OCI-LY7 (cell line): ENCODE results near the gene C1orf198. TPM values are rescaled to one million over a fixed set of nuclear protein-coding genes. Genes with fewer than 3 reads are reported as not detected.

Source experiments
- BruUV-seq: library from RNA; stranded (reverse); fragments of 400-500 nt; replicated peaks from 2 replicates; lab custom pipeline; 2021; lab: Mats Ljungman, UMichigan
- CTCF ChIA-PET: fragments of 300-600 bp; sonication (Branson Sonifier 250); formaldehyde crosslinking; loops from one replicate; lab custom pipeline; 2022; ENCODE audit warnings: antibody characterized with exemption; ENCODE audit not compliant: unreplicated experiment; lab: Charles Lee
- POLR2A ChIA-PET: fragments of 300-600 bp; sonication (Branson Sonifier 250); formaldehyde crosslinking; loops from one replicate; lab custom pipeline; 2022; ENCODE audit warnings: antibody characterized with exemption; lab: Charles Lee
- DNase-seq: peaks from one replicate; pipeline ENCODE4 v3.0.0-alpha.2; 2015; ENCODE audit warnings: low spot score
- H2AFZ ChIP-seq: fragments of 200-600 bp; sonication (generic), shearing (Covaris generic); 2 replicates; pipeline ENCODE4 v1.6.1; 2014; ENCODE audit warnings: mild to moderate bottlenecking, antibody characterized with exemption, low read length, moderate library complexity
- H3K27ac ChIP-seq: fragments of 200-600 bp; sonication (generic); 2 replicates; pipeline ENCODE4 v1.5.1; 2014; ENCODE audit warnings: mixed run types, low read depth, mild to moderate bottlenecking, moderate library complexity, low read length, inconsistent platforms; ENCODE audit not compliant: poor library complexity, severe bottlenecking
- H3K36me3 ChIP-seq: fragments of 200-600 bp; sonication (generic); 2 replicates; pipeline ENCODE4 v1.6.1; 2014; ENCODE audit warnings: mild to moderate bottlenecking, antibody characterized with exemption, low read length, moderate library complexity, mixed read lengths; ENCODE audit not compliant: insufficient read depth
- H3K4me1 ChIP-seq: fragments of 200-600 bp; sonication (generic); 2 replicates; pipeline ENCODE4 v1.5.1; 2014; ENCODE audit warnings: mild to moderate bottlenecking, low read length; ENCODE audit not compliant: insufficient read depth, poor library complexity, severe bottlenecking
- H3K4me2 ChIP-seq: fragments of 200-600 bp; sonication (generic); 2 replicates; pipeline ENCODE4 v1.6.1; 2014; ENCODE audit warnings: mild to moderate bottlenecking, low read length
- H3K4me3 ChIP-seq: fragments of 200-600 bp; sonication (generic); 2 replicates; pipeline ENCODE4 v1.5.1; 2014; ENCODE audit warnings: mild to moderate bottlenecking, low read depth, low read length; ENCODE audit not compliant: poor library complexity, severe bottlenecking
- H3K79me2 ChIP-seq: fragments of 200-600 bp; sonication (generic); 2 replicates; pipeline ENCODE4 v1.6.1; 2016; ENCODE audit warnings: low read depth, mild to moderate bottlenecking, low read length, moderate library complexity, mixed read lengths; ENCODE audit not compliant: insufficient read depth
- H3K9me2 ChIP-seq: fragments of 200-600 bp; sonication (generic); 2 replicates; pipeline ENCODE4 v1.6.1; 2016; ENCODE audit warnings: mild to moderate bottlenecking, low read length, mixed read lengths; ENCODE audit not compliant: insufficient read depth
- H3K9me3 ChIP-seq: fragments of 200-600 bp; sonication (generic); 2 replicates; pipeline ENCODE4 v1.6.1; 2014; ENCODE audit warnings: mild to moderate bottlenecking, mixed run types, low read length, mixed read lengths
- H4K20me1 ChIP-seq: fragments of 200-600 bp; sonication (generic); 2 replicates; pipeline ENCODE4 v1.6.1; 2014; ENCODE audit warnings: mild to moderate bottlenecking, antibody characterized with exemption, low read length, moderate library complexity, mixed read lengths; ENCODE audit not compliant: insufficient read depth
- CTCF ChIP-seq: fragments of 200-600 bp; sonication (generic); conservative IDR thresholded peaks from 2 replicates; pipeline ENCODE4 v1.5.1; 2014; ENCODE audit warnings: mild to moderate bottlenecking, antibody characterized with exemption, low read length, moderate library complexity, mixed read lengths
- EZH2phosphoT487 ChIP-seq: fragments of 200-600 bp; sonication (generic); IDR thresholded peaks from 2 replicates; pipeline ENCODE4 v1.6.1; 2018; ENCODE audit warnings: low read depth, borderline replicate concordance, mild to moderate bottlenecking, mixed run types, antibody characterized with exemption, low read length, moderate library complexity, mixed read lengths
- intact Hi-C: fragments of 100-400 bp; cut with micrococcal nuclease; formaldehyde crosslinking; loops from one replicate; pipeline ENCODE4 v1.10.0; 2022; ENCODE audit not compliant: unreplicated experiment
- total RNA-seq, 2 experiments: library from RNA; depleted of rRNA in 1 of 2; stranded (reverse); fragments of >200 nt in 1 of 2; shearing (Covaris generic) in 1 of 2; gene quantifications; 2 replicates each; pipeline ENCODE4 v1.2.3, GENCODE V29; 2014 to 2022

The C1orf198 gene
- total RNA-seq, 2 experiments from 2014 or later = 5.7 to 6.5 TPM

- no TSS peak for BruUV-seq
- H3K79me2 ChIP-seq = no peaks in the 10 kb centered on the region
- no peaks in the 10 kb centered on the region for H3K9me2 ChIP-seq
- H3K9me3 ChIP-seq = no peaks in the 10 kb centered on the region
- H3K4me2 ChIP-seq = no peak overlapping the region
- DNase-seq = no peak
- H3K27ac ChIP-seq = no peak overlapping the region
- intact Hi-C loops = no loop called here
- no peak overlapping the region for H2AFZ ChIP-seq
- no peak for TF ChIP-seq EZH2phosphoT487
- TF ChIP-seq CTCF = no peak
- H3K36me3 ChIP-seq = no peaks in the 10 kb centered on the region
- no peaks in the 10 kb centered on the region for H3K4me1 ChIP-seq
- H3K4me3 ChIP-seq = no peak overlapping the region
- CTCF ChIA-PET = interaction anchor here (0.7 kb wide), 1 partner anchor 316 kb away, joined by 3 read pairs; no protein-coding TSS in a partner anchor
- POLR2A ChIA-PET = no interaction called here
- no peaks in the 10 kb centered on the region for H4K20me1 ChIP-seq
Measured at GRCh38 chr1:230899841-230900251, 31.5 kb upstream of the C1orf198 start.

- H3K4me1 ChIP-seq = no peaks in the 10 kb centered on the region
- no peaks in the 10 kb centered on the region for H3K9me3 ChIP-seq
- H3K79me2 ChIP-seq = no peaks in the 10 kb centered on the region
- intact Hi-C loops = no loop called here
- no peak overlapping the region for H3K27ac ChIP-seq
- TF ChIP-seq EZH2phosphoT487 (no peak), CTCF (no peak)
- BruUV-seq = no TSS peak
- POLR2A ChIA-PET = no interaction called here
- H3K4me2 ChIP-seq = no peak overlapping the region
- H2AFZ ChIP-seq = no peak overlapping the region
- no peaks in the 10 kb centered on the region for H3K36me3 ChIP-seq
- DNase-seq = no peak
- no peak overlapping the region for H3K4me3 ChIP-seq
- no peaks in the 10 kb centered on the region for H3K9me2 ChIP-seq
- no peaks in the 10 kb centered on the region; the same call in 1 of the 2 replicates for H4K20me1 ChIP-seq
- CTCF ChIA-PET = no interaction called here
Measured at GRCh38 chr1:230898748-230899147, 30.4 kb upstream of the C1orf198 start.

GRCh38 chr1:230898144-230898543 lies 29.8 kb upstream of the C1orf198 start:
- DNase-seq = no peak
- no peaks in the 10 kb centered on the region for H3K36me3 ChIP-seq
- H3K79me2 ChIP-seq = no peaks in the 10 kb centered on the region
- H3K9me3 ChIP-seq = no peaks in the 10 kb centered on the region
- H3K4me1 ChIP-seq = no peaks in the 10 kb centered on the region
- H4K20me1 ChIP-seq = no peaks in the 10 kb centered on the region; the same call in 1 of the 2 replicates
- no peak for TF ChIP-seq EZH2phosphoT487
- no peak for TF ChIP-seq CTCF
- CTCF ChIA-PET = no interaction called here
- no peaks in the 10 kb centered on the region for H3K9me2 ChIP-seq
- H3K27ac ChIP-seq = no peak overlapping the region
- H2AFZ ChIP-seq = no peak overlapping the region
- H3K4me3 ChIP-seq = no peak overlapping the region
- intact Hi-C loops = no loop called here
- no peak overlapping the region for H3K4me2 ChIP-seq
- POLR2A ChIA-PET = no interaction called here
- BruUV-seq = no TSS peak
